Hematopoietic multipotent progenitor cell treated with erythropoietin and hydrocortisone succinate and interleukin-3 and kit ligand, for 15 days (in vitro differentiated cells): ENCODE results near the gene NOL4L.
"Not testable (repeated sequence)": the region's sequence is repeated elsewhere in the genome, so short reads cannot be mapped to it uniquely, and the experiment has no call there.

Source experiments
- DNase-seq: peaks from one replicate; pipeline ENCODE4 v3.0.0-alpha.2; 2015; ENCODE audit warnings: low spot score

Gene NOL4L

DNA sequence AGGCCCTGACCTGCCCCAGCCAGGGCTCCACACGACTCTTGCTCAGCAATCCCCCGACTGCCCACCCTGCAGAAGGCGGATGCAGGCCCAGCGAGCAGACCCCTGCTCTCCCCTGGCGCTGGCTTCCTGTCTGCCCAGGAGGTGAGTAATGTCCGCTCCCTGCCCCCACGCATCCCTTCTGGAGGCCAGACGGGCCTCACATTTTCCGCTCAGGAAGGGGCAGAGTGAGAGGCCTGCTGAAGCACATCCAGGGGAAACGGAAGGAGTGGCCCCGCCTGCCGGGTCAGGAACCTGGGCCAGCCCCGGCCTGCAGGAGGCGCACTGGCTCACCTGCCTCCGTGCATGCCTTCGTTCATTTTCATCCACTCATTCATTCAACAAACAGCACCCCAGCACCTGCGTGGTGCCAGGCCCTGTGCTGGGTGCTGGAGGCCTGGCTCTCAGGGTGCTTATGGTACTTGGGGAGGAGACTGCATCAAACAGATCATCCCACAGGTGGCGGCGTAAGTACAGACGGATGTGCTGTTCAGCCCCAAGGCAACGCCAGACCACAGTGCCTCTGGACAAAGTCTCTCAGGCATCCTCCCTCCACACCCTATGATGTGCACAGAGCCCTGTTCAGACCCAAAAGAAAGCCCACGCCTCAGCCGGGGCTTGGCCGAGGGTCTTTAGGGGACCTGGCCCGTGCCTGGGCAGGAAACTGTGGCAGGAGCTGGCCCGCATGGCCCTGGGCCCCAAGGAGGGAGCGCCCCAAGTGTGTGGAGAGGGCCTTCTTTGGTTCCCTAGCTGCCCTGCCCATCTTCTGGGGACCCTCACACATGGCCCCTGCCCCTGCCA lies 114.9 kb downstream of the NOL4L start:
- DNase-seq: peak; percentile 45

DNA sequence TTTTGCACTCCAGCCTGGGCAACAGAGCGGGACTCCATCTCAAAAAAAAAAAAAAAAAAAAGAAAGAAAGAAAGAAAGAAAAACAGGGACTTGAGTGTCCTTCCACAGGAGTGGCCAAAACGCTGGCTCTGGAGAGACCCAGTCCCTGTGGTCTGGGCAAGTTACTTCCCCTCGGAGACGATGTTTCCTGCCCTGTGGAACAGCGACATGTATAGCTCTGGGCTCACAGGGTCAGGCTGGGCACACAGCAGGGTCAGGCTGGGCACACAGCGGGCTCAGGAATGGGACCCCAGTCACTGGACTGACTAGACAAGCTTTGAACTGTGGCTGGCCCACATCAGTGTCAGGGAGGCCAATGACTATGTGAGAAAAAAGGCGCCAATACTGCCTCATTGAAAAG lies 116.3 kb downstream of the NOL4L start:
- DNase-seq: no peak

DNA sequence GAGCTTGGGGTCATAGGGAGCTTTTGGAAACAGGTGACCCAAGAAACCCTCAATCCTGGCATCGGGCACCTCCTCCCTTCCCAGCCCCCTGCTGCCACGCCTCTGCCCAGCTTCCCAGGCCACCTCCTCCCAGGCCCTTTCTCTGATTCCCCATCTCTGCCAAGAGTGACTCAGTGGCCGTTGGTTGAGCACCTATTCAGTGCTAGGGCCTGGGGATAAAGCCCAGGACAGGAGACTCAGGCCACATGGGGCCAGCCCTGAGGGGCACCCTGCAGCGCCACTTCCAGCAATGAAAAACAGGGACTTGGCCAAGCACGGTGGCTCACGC lies 116.9 kb downstream of the NOL4L start:
- DNase-seq: no peak

- no peak for DNase-seq
Measured at GRCh38 chr20:32467506-32468312, 117.4 kb downstream of the NOL4L start.

GRCh38 chr20:32466739-32467505 lies 118.2 kb downstream of the NOL4L start:
- no peak for DNase-seq

DNA sequence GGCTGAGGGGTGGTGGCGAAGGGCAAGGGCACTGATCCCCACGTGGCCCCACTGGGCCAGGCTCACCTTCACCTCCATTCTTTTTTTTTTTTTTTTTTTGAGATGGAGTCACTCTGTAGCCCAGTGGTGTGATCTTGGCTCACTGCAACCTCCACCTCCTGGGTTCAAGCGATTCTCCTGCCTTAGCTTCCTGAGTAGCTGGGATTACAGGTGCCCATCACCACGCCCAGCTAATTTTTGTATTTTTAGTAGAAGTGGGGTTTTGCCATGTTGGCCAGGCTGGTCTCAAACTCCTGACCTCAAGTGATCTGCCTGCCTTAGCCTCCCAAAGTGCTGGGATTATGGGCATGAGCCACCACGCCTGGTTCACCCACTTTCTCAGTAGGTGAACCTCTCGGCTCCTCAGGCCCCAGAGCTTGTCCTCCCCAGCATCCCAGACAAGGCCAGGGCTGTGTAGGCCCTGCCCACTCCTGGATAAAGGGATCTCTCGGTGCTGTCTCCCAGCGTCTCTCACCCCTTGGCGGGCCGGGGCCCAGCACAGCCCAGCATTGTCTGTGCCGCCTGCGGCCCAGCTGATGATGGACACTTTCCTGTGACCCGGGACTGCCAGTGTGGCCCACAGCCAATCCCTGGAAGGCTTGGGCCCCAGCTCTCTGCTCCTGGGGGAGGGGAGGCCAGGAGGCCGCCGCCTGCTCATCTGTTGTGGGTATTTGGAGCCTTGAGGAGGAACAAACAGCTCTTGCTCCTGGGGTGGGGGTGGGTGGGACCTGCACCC lies 119.0 kb downstream of the NOL4L start:
- not testable (repeated sequence) for DNase-seq

GRCh38 chr20:32465092-32465900 lies 119.8 kb downstream of the NOL4L start:
- no peak for DNase-seq

GRCh38 chr20:32464401-32465091 lies 120.6 kb downstream of the NOL4L start:
- no peak for DNase-seq

GRCh38 chr20:32463642-32464400 lies 121.3 kb downstream of the NOL4L start:
- no peak for DNase-seq

DNA sequence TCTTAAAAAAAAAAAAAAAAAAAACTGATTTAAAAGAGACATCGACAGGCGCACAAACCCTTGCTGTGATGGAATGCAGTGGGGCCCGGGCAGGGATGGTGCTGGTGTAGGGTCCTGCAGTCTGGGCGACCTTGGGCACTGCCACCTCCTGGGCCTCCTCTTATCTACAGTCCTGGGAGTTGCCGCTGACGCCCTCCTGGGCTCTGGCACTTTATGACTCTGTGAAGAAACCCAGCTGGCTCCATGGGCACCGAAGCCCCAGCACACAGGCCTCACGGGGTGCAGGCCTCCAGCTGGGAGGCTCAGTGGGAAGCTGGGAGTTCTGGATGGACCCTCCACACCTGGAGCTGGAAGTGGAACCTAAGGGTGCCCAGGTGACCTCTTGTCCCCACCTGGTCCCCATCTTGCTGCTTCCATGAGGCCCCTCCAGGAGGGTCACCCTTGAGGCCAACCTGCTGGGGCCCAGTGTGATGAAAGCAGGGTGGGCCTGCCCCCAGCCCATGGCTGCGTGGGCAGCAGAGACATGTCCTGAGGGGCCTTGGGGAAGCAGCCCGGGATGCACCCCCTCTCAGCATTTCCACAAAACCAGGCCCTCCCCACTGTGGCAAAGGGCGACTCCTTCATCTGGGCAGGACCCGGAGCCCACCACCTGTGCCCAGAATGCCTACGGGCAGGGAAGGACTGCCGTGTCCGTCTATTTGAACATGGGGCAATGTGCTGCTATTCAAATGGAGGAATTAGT lies 122.1 kb downstream of the NOL4L start:
- no peak for DNase-seq

DNA sequence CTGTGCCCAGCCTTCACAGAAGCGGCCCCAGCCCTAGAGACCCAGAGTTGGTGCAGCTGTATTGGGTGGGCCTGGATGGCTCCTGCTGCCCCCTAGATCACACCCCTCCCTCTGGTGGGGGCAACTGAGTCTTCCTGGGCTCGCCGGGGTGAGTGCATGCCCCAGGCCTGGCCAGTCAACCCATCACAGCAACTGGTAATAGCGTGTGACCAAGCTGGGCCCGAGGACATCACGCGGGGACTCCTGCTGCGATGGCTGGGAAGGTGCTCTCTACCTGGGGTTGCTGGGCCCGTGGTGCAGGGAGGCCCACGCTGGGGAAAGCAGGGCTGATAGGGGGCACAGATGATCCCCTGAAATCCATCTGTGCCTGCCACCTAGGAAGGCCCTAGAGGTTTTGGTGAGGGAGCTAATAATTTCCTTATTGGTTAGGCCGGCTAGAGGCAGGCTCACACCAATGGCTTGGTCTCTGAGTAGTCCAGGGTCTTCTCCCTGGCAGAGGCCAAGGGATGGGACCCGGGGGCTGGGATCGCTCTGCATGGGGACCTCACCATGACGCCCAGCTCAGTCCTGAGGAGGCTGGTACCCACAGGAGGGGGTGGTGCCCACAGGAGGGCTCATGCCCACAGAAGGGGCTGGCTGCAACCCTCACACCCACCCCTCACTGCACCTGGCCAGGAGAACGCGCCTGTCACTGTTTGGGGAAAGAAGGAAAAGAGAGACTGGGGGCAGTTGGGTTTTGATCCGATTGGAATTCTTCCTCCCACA lies 123.1 kb downstream of the NOL4L start:
- no peak for DNase-seq

DNA sequence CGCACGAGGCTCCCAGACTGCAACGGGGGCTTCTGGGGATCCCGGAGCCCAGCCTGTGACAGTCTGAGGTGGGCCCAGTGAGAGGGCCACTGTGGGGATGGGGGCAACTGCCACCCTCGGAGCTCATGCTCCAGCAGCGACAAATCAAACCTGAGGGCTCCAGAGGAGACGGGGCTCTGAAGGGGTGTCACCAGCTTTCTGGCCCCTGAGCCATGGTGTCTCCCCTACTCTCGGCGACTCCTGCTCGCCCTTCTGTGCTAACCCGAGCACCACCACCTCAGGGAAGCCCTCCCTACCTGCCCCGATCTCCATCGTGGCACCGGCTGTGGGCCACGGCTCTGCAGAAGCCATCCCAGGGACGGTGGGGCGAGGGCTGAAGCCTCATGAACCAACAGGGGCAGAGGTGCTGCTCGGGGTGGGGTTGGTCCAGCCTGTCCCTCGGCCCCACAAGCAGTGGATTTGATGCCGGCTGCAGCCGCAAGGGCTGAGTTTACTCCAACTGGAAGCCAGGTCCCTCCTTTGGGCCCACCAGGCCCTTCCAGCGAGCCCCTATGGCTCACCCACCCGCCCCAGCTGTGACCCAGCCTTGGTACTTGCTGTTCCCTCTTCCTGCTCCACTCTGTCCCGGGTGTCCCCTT lies 124.3 kb downstream of the NOL4L start:
- no peak for DNase-seq

DNA sequence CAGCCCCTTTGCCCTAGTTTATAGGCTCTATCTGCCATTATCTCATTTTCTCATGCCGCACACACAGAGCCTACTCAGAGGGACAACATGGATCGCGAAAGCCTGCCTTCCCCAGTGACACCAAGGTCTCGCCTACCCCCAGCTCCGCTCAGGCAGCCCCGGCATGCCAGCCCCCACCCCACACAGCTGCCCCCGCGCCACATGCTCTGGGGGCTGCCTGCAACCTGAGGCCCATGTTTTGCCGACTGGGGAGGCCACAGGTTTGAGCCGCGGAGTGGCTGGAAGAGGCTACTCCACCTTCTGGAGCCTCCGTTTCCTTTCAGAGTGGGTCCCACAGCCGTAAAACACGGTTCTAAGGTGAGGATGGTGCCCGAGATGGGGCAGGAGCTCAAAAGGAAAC lies 124.9 kb downstream of the NOL4L start:
- no peak for DNase-seq

DNA sequence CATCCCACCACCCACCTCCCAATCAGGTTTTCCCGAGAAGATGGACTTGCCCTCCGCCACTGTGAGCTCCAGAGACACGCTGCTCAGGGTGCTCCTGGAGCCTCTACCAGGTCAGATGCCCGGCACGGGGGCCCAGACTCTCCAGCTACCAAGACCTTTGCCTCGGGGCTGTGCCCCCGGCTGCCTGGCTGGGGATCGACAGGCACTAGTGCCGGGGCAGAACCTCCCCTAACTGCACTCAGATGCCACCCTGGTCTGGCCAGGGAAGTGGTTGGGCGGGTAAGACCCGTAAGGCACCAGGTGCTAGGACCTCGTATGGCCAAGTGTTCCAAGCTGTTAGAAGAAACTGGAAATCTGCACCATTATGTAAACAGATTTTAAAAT lies 126.3 kb downstream of the NOL4L start:
- DNase-seq: no peak

GRCh38 chr20:32458061-32458836 lies 126.9 kb downstream of the NOL4L start:
- DNase-seq: no peak

DNA sequence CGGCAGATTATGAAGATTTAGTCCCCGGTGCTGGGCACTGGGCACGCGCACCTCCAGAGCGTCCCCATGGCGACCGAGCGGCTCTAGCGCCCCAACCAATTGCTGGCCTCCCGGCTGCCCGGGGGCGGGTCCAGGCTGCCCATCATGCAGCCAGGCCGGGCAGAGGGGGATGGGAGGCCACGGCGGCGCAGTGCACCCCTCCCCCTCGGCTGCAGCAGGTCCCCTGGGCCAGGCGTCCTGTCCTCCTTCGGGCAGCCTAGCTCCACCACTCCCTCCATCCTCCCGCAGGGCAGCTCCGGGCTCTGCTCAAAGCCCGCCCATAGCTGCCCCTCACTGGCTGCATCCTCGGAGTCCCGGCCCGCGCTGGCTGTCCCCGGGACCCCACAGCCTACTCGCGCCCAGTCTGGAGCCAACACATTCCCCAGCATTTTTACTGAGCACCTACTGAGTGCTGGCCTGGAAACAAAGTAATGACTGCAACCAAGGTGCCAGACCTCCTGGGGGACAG lies 127.6 kb downstream of the NOL4L start:
- DNase-seq: no peak
